Sigmoid colon (tissue), 7 donors: ENCODE data around the gene ASB16. TPM values are rescaled to one million over a fixed set of nuclear protein-coding genes. Genes with fewer than 3 reads are reported as not detected.

ENCODE experiments used
- DNase-seq: peaks from one replicate; pipeline ENCODE4 v3.0.0-alpha.2; 2019
- H3K27ac ChIP-seq, 4 donors: fragments of 200-600 bp; sonication (generic); one replicate each; pipeline ENCODE4 v1.5.1; 2016 to 2019; ENCODE audit warnings: mild to moderate bottlenecking in 1 of 4
- H3K27me3 ChIP-seq, 3 donors: fragments of 200-600 bp; sonication (generic); one replicate each; pipeline ENCODE4 v1.5.1; 2019; ENCODE audit warnings: mild to moderate bottlenecking in 1 of 3
- H3K36me3 ChIP-seq, 4 donors: fragments of 200-600 bp; sonication (generic); one replicate each; pipeline ENCODE4 v1.5.1; 2016 to 2019
- H3K4me1 ChIP-seq, 4 donors: fragments of 200-600 bp; sonication (generic); one replicate each; pipeline ENCODE4 v1.5.1; 2017 to 2019
- H3K4me3 ChIP-seq, 4 donors: fragments of 200-600 bp; sonication (generic); one replicate each; pipeline ENCODE4 v1.5.1; 2017 to 2019; ENCODE audit warnings: mild to moderate bottlenecking in 2 of 4, moderate library complexity in 1 of 4
- H3K9me3 ChIP-seq, 4 donors: fragments of 200-600 bp in 3 of 4; sonication (generic) in 3 of 4; one replicate each; pipeline versions ENCODE4 v1.5.1 to v1.6.1; 2013 to 2019
- EP300 ChIP-seq, 4 donors: sonication (generic); formaldehyde crosslinking; IDR thresholded peaks; one replicate each; pipeline ENCODE4 v1.6.1; 2017; ENCODE audit warnings: antibody characterized with exemption in 4 of 4
- POLR2A ChIP-seq, 2 donors: fragments of 450-650 bp; IDR thresholded peaks; one replicate each; pipeline ENCODE4 v1.6.1; 2016; ENCODE audit warnings: antibody characterized with exemption in 2 of 2, mild to moderate bottlenecking in 2 of 2, moderate library complexity in 2 of 2
- POLR2AphosphoS5 ChIP-seq, 4 donors: sonication (generic); formaldehyde crosslinking; IDR thresholded peaks; one replicate each; pipeline ENCODE4 v1.6.1; 2017; ENCODE audit warnings: antibody characterized with exemption in 4 of 4
- WGBS, 2 donors: extraction: QIAGEN DNeasy Blood & Tissue Kit; methylation state at CpG; one replicate each; pipeline ENCODE4 v1.1.7; 2013; 5-methylcytosine and 5-hydroxymethylcytosine counted together
- intact Hi-C: fragments of 100-400 bp; cut with DNase I; formaldehyde crosslinking; loops from one replicate; pipeline ENCODE4 v1.15.1; 2023
- polyA plus RNA-seq, 3 donors: library from polyadenylated mRNA; stranded (reverse); fragments of 200-250 nt; gene quantifications; one replicate each; pipeline ENCODE4 v1.2.3, GENCODE V29; 2013
- total RNA-seq, 4 donors: library from RNA; depleted of rRNA; stranded (reverse); fragments of >200 nt; gene quantifications; one replicate each; pipeline ENCODE4 v1.1.0, GENCODE V29; 2016
- TF ChIP-seq, protein P1 (sequence below), 4 experiments: fragments of 450-650 bp in 3 of 4; fragments of 200-600 bp in 1 of 4; IDR thresholded peaks; one replicate each; pipeline ENCODE4 v1.5.1; 2016 to 2019; ENCODE audit warnings: antibody characterized with exemption in 4 of 4, mild to moderate bottlenecking in 3 of 4, moderate library complexity in 2 of 4
- donor health status: healthy with polysubstance abuse.
- donor health status: Bipolar disorder and iron deficiency.
- donor health status: healthy.

Gene ASB16
- total and polyA plus RNA-seq, 7 donors, result 0.19 to 4.2 (median 1.1) TPM; not detected in 2

DNA sequence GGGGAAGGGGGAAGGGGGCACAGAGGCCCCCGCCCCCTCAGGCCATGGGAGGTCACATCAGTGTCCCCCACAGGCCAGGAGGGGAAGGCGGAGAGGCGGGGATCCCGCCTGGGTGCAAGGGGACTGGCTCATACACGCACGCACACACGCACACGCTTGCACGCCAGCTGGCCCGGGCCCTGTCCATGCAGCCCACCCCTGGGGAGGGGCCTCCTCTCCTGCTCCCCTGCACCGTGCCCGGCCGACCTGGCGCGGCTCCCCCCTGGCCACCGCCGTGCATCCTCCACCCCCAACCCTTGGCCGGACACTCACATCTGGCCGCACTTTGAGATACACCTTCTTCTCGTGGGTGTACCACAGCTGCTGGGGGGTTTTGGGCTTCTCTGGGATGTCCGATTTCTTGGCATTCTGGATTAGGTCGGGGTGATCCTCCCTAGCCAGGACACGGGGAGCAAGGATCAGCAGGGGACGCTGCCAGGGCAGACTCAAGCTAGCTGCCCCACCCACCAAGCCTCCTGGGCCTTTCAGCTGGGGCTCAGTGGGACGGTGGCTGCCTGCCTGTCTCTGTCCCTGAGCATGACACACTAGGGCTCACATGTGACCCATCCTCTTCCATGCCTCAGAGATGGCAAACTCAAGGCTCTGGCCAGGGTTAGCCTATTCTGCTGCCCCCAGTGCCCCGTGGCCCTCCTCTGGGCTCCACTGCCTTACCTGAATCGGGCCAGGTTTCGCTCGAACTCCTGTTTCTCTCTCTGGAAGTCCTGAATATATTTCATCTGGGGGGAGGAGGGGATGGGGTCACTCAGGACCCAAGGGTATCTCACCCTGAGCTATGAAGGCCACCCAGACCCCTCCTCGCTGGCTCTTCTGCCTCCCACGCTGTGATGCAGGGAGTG, 42.3 kb downstream of the ASB16 start:
- H3K4me3 ChIP-seq, result no peak overlapping the region
- no peaks in the 10 kb centered on the region for H3K9me3 ChIP-seq
- H3K27ac ChIP-seq, result no peak overlapping the region
- H3K36me3 ChIP-seq, result peaks cover 32 to 77% (median 54%) of the 10 kb centered on the region in 4 donors
- no peaks in the 10 kb centered on the region for H3K27me3 ChIP-seq
- intact Hi-C loops, result loop anchor here (5.0 to 10.0 kb wide), 2 partner anchors 135 to 292 kb away; partner anchors contain the start of genes GPATCH8 and GRN
- 82 to 84% methylated on average over 31 of the region's 31 CpGs for WGBS, 2 donors
- TF ChIP-seq EP300 (IDR thresholded peaks at IDR 0.05) (no peak), POLR2AphosphoS5 (IDR thresholded peaks at IDR 0.05) (no peak), POLR2A (IDR thresholded peaks at IDR 0.05) (no peak)
- TF ChIP-seq, protein P1, sequence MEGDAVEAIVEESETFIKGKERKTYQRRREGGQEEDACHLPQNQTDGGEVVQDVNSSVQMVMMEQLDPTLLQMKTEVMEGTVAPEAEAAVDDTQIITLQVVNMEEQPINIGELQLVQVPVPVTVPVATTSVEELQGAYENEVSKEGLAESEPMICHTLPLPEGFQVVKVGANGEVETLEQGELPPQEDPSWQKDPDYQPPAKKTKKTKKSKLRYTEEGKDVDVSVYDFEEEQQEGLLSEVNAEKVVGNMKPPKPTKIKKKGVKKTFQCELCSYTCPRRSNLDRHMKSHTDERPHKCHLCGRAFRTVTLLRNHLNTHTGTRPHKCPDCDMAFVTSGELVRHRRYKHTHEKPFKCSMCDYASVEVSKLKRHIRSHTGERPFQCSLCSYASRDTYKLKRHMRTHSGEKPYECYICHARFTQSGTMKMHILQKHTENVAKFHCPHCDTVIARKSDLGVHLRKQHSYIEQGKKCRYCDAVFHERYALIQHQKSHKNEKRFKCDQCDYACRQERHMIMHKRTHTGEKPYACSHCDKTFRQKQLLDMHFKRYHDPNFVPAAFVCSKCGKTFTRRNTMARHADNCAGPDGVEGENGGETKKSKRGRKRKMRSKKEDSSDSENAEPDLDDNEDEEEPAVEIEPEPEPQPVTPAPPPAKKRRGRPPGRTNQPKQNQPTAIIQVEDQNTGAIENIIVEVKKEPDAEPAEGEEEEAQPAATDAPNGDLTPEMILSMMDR (IDR thresholded peaks at IDR 0.05), result no peak
- DNase-seq, result no peak
- H3K4me1 ChIP-seq, result peaks cover 0 to 54% (median 29%) of the 10 kb centered on the region in 4 donors

DNA sequence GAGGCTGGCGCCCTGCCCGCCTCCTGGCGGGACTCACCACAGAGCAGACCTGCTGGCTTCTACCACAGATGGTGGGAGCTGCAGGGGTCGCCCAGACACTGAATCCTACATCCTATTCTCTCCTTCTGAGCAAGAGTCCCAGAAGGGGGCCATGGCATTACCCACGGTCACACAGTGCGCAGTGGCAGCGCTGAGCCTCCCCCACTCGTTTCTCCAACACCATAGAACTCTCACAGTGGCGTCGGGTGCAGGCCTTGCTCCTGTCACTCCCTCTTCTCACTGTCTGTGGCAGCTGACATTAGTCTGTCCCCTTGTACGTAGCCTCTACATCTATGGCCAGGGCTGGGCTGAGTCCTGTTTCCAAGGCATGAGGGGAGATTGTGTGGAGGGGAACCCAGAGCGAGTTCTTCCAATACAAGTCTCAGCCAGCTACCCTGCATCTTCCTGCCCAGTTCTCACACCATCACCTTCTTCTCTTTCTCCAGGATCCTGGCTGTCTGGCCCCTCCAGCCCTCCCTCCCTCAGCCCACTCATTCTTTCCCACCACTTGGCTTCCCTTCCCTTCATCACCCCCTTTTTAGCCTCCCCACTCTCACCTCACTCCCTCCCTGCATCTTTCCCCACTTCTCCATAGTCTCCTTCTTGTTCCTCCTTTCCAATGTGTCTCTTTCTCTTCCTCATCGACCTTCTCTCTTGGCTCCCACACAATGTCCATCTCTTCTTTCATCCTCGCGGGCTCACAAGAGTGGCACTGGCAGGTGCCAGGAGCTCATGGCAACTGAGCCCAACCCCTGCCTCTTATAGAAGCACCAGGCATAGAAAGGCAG, 43.1 kb downstream of the ASB16 start:
- intact Hi-C loops, result loop anchor here (5.0 to 10.0 kb wide), 2 partner anchors 134 to 291 kb away; partner anchors contain the start of genes GPATCH8 and GRN
- Histone ChIP-seq H3K9me3 (no peaks in the 10 kb centered on the region), H3K36me3 (peaks cover 27 to 69% (median 49%) of the 10 kb centered on the region in 4 donors), H3K27ac (no peak overlapping the region), H3K4me3 (no peak overlapping the region), H3K4me1 (peaks cover 0 to 60% (median 34%) of the 10 kb centered on the region in 4 donors), H3K27me3 (no peaks in the 10 kb centered on the region)
- DNase-seq, result no peak
- 89 to 90% methylated on average over 15 of the region's 15 CpGs for WGBS, 2 donors
- TF ChIP-seq, protein P1 (IDR thresholded peaks at IDR 0.05), result no peak
- TF ChIP-seq POLR2A (IDR thresholded peaks at IDR 0.05), result no peak
- no peak for TF ChIP-seq POLR2AphosphoS5 (IDR thresholded peaks at IDR 0.05)
- no peak for TF ChIP-seq EP300 (IDR thresholded peaks at IDR 0.05)

DNA sequence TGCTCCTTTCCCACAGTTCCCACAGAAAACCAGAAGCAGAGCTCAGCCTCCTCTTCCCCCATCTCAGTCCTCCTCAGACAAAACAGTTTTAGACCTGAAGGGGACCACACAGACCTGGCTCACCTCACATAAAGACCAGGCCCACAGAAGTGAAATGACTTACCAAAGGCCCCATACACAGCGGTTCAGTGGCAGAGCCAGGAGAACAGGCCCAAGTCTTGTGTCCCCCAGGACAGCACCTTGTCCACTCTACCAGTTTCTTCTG, 43.7 kb downstream of the ASB16 start:
- Histone ChIP-seq H3K4me3 (no peak overlapping the region), H3K27me3 (no peaks in the 10 kb centered on the region), H3K36me3 (peaks cover 25 to 63% (median 44%) of the 10 kb centered on the region in 4 donors), H3K4me1 (peaks cover 0 to 60% (median 34%) of the 10 kb centered on the region in 4 donors), H3K9me3 (no peaks in the 10 kb centered on the region), H3K27ac (no peak overlapping the region)
- TF ChIP-seq POLR2AphosphoS5 (IDR thresholded peaks at IDR 0.05) (no peak), POLR2A (IDR thresholded peaks at IDR 0.05) (no peak), EP300 (IDR thresholded peaks at IDR 0.05) (no peak)
- TF ChIP-seq, protein P1 (IDR thresholded peaks at IDR 0.05), result no peak
- WGBS, 2 donors, result 93 to 98% methylated on average over 1 of the region's 1 CpG
- intact Hi-C loops, result loop anchor here (5.0 to 10.0 kb wide), 2 partner anchors 133 to 291 kb away; partner anchors contain the start of genes GPATCH8 and GRN
- DNase-seq, result no peak

DNA sequence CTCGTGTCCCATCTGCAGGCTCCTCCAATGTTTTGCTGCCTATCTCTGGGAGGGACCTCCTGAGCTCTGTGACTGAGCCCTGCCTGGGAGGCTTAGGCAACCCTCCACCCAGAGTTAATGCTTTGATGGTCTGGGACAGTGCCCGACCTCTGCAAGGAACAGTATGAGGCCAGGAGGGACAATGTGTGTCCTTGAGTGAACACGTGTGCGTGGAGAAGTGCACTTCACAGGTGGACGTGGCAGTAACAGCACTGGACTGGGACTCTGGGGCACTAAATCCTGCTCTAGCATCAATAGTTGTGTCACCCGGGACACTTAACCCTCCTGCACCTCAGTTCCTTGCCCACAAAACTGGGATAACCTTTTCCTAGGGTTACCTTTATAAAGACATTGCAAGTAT, 44.4 kb downstream of the ASB16 start:
- H3K4me3 ChIP-seq, result no peak overlapping the region
- intact Hi-C loops, result loop anchor here (5.0 to 10.0 kb wide), 3 partner anchors 73 to 290 kb away; partner anchors contain the start of genes GPATCH8, GRN and HROB
- H3K27ac ChIP-seq, result no peak overlapping the region
- DNase-seq, result no peak
- H3K27me3 ChIP-seq, result no peaks in the 10 kb centered on the region
- no peak for TF ChIP-seq POLR2AphosphoS5 (IDR thresholded peaks at IDR 0.05)
- TF ChIP-seq, protein P1 (IDR thresholded peaks at IDR 0.05), result no peak
- no peak for TF ChIP-seq EP300 (IDR thresholded peaks at IDR 0.05)
- TF ChIP-seq POLR2A (IDR thresholded peaks at IDR 0.05), result no peak
- peaks cover 25 to 56% (median 37%) of the 10 kb centered on the region in 4 donors for H3K36me3 ChIP-seq
- 87 to 93% methylated on average over 6 of the region's 6 CpGs for WGBS, 2 donors
- H3K9me3 ChIP-seq, result no peaks in the 10 kb centered on the region
- peaks cover 0 to 58% (median 32%) of the 10 kb centered on the region in 4 donors for H3K4me1 ChIP-seq
